Activated CD8-positive, alpha-beta memory T cell treated with anti-CD3 and anti-CD28 coated beads for 36 hours (primary cell): ENCODE data around the gene IFIT5. TPM values are rescaled to one million over a fixed set of nuclear protein-coding genes. Genes with fewer than 3 reads are reported as not detected.
"Not testable (repeated sequence)": the region's sequence is repeated elsewhere in the genome, so short reads cannot be mapped to it uniquely, and the experiment has no call there.

ENCODE experiments used
- CTCF ChIA-PET: fragments of 350-600 bp; sonication (Branson Sonifier 250); formaldehyde crosslinking; loops from one replicate; lab custom pipeline; 2021; ENCODE audit warnings: antibody characterized with exemption; lab: Charles Lee
- POLR2A ChIA-PET: fragments of 350-600 bp; sonication (Branson Sonifier 250); formaldehyde crosslinking; loops from one replicate; lab custom pipeline; 2021; ENCODE audit warnings: antibody characterized with exemption; lab: Charles Lee
- total RNA-seq, 2 experiments: library from RNA; stranded (reverse); gene quantifications; one replicate each; pipeline ENCODE4 v1.2.3, GENCODE V29; 2021

Gene IFIT5
- total RNA-seq, 2 experiments from 2014 or later = 6.4 to 6.5 TPM

DNA sequence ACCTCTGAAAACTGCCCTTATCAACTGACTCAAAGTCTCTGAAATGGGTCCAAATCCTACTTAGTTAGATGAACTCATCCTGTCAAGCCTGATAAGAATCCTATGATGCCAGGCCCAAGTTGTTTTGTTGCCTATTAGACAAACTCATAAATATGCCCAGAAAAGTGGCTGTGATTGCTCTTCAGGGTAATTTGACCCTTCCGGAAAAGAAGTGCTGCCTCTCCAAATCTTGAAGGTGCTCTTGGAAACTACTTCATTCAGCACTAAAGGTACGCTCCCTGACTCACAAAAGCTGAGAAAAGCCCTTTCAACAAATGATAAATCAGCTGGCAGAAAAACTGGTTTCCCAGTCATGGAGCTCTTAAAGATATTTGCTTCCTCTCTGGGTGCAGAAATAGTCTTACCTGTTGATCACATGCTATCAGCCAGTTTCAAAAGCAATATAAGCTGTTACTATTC is 6.7 kb downstream of the IFIT5 start:
- ChIA-PET CTCF (no interaction called here), POLR2A (no interaction called here)

DNA sequence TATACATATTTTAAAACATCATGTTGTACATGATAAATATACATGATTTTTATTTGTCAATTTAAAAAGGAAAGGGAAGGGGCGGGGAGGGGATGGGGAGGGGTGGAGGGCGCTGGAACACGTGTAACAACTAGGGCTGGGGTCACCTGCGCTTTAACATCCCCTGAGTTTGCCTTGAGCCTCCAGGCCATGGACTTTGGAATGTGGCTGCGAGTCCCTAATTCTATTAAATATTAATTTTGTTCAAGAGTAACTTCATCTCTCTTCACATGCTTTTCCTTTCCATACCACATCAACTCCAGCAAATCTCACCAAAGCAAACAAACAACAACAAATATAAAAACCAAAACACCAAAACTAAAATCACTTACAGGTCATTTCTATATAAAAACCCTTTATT is 10.6 kb downstream of the IFIT5 start:
- ChIA-PET POLR2A (no interaction called here), CTCF (no interaction called here)

- ChIA-PET POLR2A (no interaction called here), CTCF (interaction anchor here (0.6 to 1.3 kb wide), 3 partner anchors 9 to 114 kb away, joined by 3 read pairs; no protein-coding TSS in a partner anchor)
Observed at GRCh38 chr10:89426230-89426868, 12.0 kb downstream of the IFIT5 start.

DNA sequence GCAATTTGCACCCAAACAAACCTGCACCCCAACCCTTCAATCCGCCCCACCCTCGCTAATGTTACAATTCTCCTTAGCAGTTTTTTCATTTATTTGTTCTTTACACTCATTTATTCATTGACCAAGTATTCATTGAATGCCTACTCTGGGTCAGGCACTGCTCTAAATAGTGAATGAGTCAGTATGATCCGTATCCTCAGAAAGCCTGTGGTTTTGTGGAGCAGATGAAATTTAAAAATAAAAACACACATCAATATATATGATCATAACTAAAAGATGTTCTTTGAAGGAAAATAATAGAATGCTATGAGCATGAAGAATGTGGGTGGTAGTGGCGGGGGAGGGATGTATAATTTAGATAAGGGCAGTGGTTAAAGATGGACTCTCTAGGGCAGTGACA is 13.3 kb downstream of the IFIT5 start:
- ChIA-PET POLR2A (no interaction called here), CTCF (no interaction called here)

DNA sequence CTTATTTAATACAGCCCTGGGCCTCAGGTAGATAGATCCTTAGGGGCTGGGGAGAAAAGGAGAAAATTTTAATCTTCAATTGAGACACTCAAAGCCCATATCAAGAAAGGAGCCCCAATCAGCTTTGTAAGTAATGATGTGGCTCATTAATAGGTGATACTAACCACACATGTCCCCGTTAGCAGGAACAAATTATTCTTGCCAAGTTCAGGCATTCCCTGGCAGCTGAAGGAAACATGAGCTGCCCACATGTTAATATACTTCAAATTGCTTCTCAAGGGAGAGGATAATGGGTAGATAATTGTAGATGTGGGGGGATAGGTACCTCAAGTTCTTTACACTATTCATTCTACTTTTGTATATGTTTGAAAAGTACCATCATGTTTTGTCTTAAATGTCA is 14.5 kb downstream of the IFIT5 start:
- ChIA-PET POLR2A (no interaction called here), CTCF (no interaction called here)

DNA sequence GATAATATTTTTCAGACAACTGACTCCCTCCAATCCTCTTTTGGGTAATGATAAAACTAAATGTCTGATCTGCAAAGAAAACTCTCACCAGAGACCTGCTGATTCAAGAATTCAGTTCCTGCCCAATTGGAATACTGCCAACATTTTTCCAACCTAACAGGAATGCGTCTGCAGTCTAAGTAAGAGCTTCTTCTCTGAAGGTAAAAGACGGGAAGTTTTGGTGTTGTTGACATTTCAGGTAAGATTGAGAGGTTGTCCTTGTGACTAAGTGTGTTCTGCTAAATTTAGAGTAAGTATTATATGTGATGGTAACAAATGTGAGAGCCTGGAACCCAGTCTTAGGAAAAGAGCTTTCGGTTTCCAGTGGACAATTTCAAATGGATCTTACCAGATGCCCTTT is 17.6 kb downstream of the IFIT5 start:
- CTCF ChIA-PET = no interaction called here
- POLR2A ChIA-PET = no interaction called here

- POLR2A ChIA-PET = no interaction called here
- CTCF ChIA-PET = no interaction called here
Observed at GRCh38 chr10:89438525-89438924, 24.2 kb downstream of the IFIT5 start.

DNA sequence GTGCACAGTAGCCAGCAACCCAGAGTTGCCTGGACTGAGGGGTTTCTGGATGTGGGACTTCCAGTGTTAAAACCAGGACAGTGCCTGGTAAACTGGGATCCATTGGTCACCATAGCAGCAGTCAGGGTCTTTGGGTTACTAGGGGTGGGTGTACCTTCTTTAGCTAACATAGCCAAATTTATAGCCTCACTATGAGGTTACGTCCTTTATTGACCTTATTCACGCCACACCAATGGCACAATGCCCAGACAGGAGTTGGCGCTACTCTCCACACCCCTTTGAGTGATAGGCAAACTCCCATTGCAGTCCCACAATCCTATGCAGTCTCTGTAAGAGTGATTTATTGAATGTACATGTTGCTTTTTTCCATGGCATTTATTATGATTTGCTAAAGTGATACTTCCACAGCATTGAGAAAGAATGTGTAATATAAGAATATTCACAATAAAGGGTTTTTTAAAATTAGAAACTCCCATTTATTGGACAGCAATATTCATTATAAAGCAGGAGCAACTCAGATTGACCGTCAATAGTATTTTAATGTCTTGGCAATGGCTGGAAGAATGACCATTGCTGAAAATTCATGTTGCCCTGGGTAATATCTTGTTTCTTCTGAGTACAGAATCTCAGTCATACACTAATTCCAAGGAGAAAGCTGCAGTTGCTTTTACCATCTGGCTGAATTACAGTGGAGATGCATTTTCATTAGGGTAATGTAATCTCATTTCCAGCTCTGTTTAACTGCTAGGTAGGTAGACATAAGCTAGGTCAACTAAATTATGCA is 26.1 kb downstream of the IFIT5 start:
- ChIA-PET CTCF (no interaction called here), POLR2A (no interaction called here)

- CTCF ChIA-PET = no interaction called here
- POLR2A ChIA-PET = no interaction called here
Observed at GRCh38 chr10:89442289-89442688, 27.9 kb downstream of the IFIT5 start.

GRCh38 chr10:89444819-89445218 is 30.5 kb downstream of the IFIT5 start:
- POLR2A ChIA-PET = not testable (repeated sequence)

GRCh38 chr10:89450901-89451300 is 36.5 kb downstream of the IFIT5 start:
- CTCF ChIA-PET = no interaction called here
- POLR2A ChIA-PET = no interaction called here

More at GRCh38 chr10:89444819-89445218, 30.5 kb downstream of the IFIT5 start:
- CTCF ChIA-PET = not testable (repeated sequence)

DNA sequence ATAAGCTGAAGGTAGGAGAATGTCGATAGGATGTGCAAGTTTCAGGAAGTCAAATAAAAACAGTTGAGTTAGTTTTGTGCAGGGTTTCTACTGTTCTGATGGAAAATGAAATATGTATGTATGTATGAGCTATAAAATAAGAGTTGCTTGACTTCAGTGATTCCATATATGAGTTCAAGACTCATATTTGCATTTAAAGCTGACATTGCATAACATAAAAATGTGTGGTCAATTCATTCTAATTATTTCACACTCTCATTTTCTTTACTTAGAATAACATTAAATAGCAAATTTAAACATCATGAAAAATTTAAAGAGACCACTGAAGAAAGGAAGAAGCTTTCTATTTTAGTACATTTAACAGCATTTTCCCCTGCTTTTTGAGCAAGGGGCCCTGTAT is 37.8 kb downstream of the IFIT5 start:
- ChIA-PET POLR2A (no interaction called here), CTCF (no interaction called here)

DNA sequence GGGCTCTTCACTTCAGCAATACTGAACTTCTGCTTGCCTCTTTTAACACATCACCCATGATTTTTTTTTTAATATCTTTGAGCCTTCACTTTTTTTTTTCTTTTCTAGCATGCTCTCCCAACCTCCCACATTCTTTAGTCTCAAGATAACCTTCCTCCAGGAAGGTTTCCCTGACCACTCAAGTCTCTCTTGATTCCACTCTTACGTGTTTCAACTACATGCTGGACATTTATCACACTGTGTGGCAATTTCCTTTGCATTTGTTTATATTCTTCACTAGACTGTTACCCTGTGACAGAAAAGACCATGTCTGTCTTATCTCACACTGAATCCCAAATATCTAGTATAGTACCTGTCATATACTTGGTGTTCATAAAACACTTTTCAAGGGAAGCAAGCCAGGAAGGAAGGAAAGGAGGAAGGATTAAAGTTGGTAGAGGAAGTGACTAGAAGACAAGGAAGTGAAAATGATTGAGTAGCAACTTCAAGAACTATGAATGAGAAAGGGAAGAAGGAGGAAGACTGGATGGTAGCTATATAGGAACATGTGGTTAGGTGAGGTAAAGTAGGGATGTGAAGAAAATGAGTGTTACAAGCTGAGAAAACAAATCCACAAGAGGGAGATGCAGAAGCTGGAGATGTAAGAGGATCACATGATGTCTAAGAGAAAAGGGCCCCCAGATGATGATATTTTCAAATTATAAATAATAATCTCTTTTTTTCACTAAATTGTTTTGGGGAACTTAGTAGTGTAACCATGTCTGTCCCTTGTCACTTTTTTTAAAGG is 40.4 kb downstream of the IFIT5 start:
- POLR2A ChIA-PET = no interaction called here
- CTCF ChIA-PET = no interaction called here

DNA sequence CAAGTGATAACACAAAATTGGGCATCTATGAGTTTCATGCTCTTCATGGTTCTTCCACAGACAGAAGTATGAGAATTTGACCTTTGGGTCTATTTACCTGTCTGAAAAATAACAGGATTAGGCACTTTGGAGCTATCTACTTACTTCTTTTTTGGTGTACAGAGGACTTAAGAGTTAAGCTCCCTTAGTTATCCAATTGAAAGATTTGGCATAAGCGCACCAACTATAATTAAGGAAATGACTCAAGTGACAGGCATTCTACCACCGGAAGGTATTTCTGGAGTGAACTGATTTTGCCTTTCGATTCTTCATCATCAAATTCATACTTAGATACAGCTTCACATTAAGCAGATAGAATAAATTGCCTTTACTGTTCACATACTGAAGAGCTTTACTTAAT is 43.9 kb downstream of the IFIT5 start:
- POLR2A ChIA-PET = no interaction called here
- CTCF ChIA-PET = no interaction called here

GRCh38 chr10:89458784-89459183 is 44.4 kb downstream of the IFIT5 start:
- ChIA-PET CTCF (no interaction called here), POLR2A (no interaction called here)

- CTCF ChIA-PET = no interaction called here
Observed at GRCh38 chr10:89463846-89464537, 49.6 kb downstream of the IFIT5 start.

GRCh38 chr10:89465196-89465595 is 50.8 kb downstream of the IFIT5 start:
- ChIA-PET CTCF (no interaction called here), POLR2A (no interaction called here)

More at GRCh38 chr10:89463846-89464537, 49.6 kb downstream of the IFIT5 start:
- POLR2A ChIA-PET = no interaction called here

DNA sequence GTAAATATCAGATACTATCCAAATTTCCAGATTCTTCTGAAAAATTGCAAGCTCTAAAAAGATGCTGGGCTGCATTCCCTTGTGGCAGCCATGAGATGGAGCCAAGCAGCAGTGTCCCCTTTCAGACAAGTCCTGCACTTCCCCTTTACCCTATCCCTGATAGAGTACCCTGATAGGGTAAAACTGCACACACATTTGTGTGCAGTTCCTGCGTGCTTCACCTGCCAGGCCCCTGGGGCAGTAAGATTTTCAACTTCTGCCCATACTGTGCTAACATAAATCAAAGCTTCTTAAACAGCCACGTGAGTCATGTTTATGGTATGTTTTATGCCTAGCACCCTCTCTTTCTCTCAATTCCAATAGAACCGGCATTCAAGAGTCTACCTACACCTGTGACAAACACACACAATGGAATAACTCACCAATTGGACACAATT is 52.2 kb downstream of the IFIT5 start:
- ChIA-PET CTCF (no interaction called here), POLR2A (no interaction called here)

- ChIA-PET POLR2A (no interaction called here), CTCF (no interaction called here)
Observed at GRCh38 chr10:89468191-89468965, 54.0 kb downstream of the IFIT5 start.
